ENCODE measurements around the gene PLK5.

The PLK5 gene

DNA sequence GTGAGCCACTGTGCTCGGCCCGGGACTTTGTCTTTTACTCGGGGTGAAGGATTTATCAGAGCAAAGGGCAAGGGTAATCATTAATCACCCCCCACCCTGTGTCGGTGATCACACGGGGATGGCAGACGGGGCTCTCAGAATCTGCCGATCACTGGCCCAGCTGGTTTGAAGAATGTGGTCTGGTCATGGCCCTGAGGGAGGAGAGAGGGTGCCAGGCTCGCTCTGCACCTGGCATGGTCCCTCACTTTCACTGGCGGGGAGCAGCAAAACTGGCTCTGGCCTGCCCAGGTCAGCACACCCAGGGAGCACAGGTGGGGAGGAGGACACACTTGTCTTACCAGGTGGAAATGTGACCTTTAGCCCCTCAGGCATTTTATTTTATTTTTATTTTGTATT is 22.7 kb upstream of the PLK5 start:
- H3K4me3 ChIP-seq (ENCODE audit: low read depth, low read length), result no peak overlapping the region
- no peak for DNase-seq (ENCODE audit: low read depth)
- no peak for TF ChIP-seq CTCF (IDR thresholded peaks at IDR 0.05; ENCODE audit: low read depth, low read length, missing control alignments)

DNA sequence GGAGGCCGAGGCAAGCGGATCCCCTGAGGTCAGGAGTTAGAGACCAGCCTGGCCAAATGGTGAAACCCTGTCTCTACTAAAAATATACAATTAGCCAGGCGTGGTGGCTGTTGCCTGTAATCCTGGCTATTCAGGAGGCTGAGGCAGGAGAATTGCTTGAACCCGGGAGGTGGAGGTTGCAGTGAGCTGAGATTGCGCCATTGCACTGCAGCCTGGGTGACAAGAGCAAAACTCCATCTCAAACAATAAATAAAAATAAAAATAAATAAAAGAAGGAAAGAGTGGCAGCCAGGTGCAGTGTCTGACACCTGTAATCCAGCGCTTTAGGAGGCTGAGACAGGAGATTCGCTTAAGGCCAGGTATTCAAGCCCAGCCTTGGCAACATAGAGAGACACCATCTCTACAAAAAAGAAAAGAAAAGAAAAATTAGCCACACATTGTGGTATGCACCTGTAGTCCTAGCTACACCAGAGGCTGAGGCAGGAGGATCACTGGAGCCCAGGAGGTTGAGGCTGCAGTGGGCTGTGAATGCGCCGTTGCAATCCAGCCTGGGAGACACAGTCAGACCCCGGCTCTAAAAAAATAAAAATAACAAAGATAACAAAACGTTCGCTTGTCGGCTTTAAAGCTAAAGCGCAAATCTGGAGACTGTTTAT is 21.3 kb upstream of the PLK5 start:
- no peak for TF ChIP-seq CTCF (IDR thresholded peaks at IDR 0.05; ENCODE audit: low read depth, low read length, missing control alignments)
- DNase-seq (ENCODE audit: low read depth), result no peak
- no peak overlapping the region for H3K4me3 ChIP-seq (ENCODE audit: low read depth, low read length)

GRCh38 chr19:1503089-1503924 is 20.6 kb upstream of the PLK5 start:
- no peak overlapping the region for H3K4me3 ChIP-seq (ENCODE audit: low read depth, low read length)
- no peak for DNase-seq (ENCODE audit: low read depth)
- peak; percentile 84 for TF ChIP-seq CTCF (IDR thresholded peaks at IDR 0.05; ENCODE audit: low read depth, low read length, missing control alignments)

- no peak overlapping the region for H3K4me3 ChIP-seq (ENCODE audit: low read depth, low read length)
- no peak for TF ChIP-seq CTCF (IDR thresholded peaks at IDR 0.05; ENCODE audit: low read depth, low read length, missing control alignments)
- no peak for DNase-seq (ENCODE audit: low read depth)
These were observed 19.7 kb upstream of the PLK5 start for GRCh38 chr19:1503925-1504773.

DNA sequence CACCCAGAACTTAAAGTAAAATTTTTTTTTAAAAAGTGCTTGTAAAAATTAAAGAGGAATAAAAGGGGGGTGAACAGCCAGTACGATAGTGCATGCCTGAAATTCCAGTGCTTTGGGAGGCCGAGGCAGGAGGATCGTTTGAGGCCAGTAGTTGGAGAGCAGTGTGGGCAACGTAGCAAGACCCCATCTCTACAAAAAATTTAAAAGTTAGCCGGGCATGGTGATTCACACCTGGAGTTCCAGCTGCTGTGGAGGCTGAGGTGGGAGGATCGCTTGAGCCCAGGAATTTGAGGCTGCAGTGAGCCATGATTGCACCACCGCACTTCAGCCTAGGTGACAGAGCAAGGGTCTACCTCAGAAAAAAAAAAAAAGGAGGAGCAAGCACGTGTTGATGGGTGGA is 18.9 kb upstream of the PLK5 start:
- no peak for DNase-seq (ENCODE audit: low read depth)
- no peak for TF ChIP-seq CTCF (IDR thresholded peaks at IDR 0.05; ENCODE audit: low read depth, low read length, missing control alignments)
- no peak overlapping the region for H3K4me3 ChIP-seq (ENCODE audit: low read depth, low read length)

DNA sequence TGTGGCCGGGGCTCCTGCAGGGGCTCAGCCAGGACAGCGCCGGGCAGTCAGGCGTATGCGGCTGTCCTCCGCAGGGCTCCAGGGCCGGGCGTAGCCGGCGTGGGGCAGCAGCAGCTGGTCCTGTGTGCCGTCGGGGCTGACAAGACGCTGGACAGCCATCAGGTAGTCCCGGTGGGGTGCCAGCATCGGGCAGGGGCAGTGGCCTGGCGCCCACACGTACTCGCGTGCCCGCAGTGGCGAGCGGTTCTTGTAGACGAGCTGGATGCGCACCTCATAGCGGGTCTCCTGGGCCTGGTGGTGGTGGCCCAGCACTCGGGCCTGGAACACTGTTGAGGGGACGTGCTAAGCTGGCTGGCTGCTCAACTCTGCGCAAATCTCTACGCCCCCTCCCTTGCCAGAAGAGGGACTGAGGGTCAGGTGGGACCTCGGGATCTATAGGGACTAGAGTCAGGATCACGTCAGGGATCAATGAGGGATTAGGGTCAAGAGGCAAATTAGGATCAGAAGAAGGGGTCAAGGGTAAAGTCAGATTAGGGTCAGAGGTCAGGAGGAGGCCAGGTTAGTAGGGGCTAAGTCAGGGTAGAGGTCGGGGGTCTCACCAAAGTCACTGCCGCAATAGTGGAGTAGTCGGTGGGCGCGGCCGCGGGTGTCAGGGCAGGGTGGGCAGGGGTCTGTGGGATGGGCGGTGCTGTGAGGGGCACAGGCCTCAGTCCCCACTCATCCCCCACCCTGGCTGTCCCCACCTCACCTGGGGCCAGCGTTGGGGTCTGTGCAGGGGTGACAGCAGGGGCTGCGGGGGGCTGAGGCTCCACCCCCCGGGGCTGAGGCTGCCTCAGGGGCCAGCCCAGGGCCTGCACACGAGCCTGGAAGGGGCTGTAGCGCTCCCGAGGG is 17.6 kb upstream of the PLK5 start:
- no peak for TF ChIP-seq CTCF (IDR thresholded peaks at IDR 0.05; ENCODE audit: low read depth, low read length, missing control alignments)
- DNase-seq (ENCODE audit: low read depth), result no peak
- no peak overlapping the region for H3K4me3 ChIP-seq (ENCODE audit: low read depth, low read length)

All from GM12864 (cell line).